Endothelial cell of umbilical vein (primary cell): ENCODE measurements around the gene OR1I1. TPM values are rescaled to one million over a fixed set of nuclear protein-coding genes. Genes with fewer than 3 reads are reported as not detected.

Source experiments
- BruUV-seq: library from RNA; stranded (reverse); fragments of 400-500 nt; replicated peaks from 2 replicates; lab custom pipeline; 2021; lab: Mats Ljungman, UMichigan
- CTCF ChIA-PET: fragments of 300-600, 350-600 bp; sonication (Branson Sonifier 250); formaldehyde crosslinking; loops from one replicate; lab custom pipeline; 2021; ENCODE audit warnings: antibody characterized with exemption, inconsistent platforms; lab: Charles Lee
- POLR2A ChIA-PET: fragments of 300-600, 350-600 bp; sonication (Branson Sonifier 250); formaldehyde crosslinking; loops from one replicate; lab custom pipeline; 2021; ENCODE audit warnings: antibody characterized with exemption, inconsistent platforms; lab: Charles Lee
- DNase-seq: peaks from one replicate; pipeline ENCODE4 v3.0.0-alpha.2; 2011; ENCODE audit warnings: low read depth, low spot score
- FAIRE-seq: peaks from 2 replicates; lab custom pipeline; 2011; peaks lifted over from hg19 to GRCh38; lab: Jason Lieb, UNC
- H2AFZ ChIP-seq: 2 replicates; pipeline ENCODE4 v1.6.0; 2012; ENCODE audit warnings: low read depth, low read length, control low read depth, inconsistent platforms
- H3K27ac ChIP-seq: 2 replicates; pipeline ENCODE4 v1.5.1; 2011; ENCODE audit warnings: low read depth, mild to moderate bottlenecking, control low read depth, low read length, moderate library complexity; ENCODE audit not compliant: insufficient read depth
- H3K27me3 ChIP-seq, 2 experiments: 2 replicates each; pipeline versions ENCODE4 v1.6.0 to v1.6.1; 2011; ENCODE audit warnings: low read length in 2 of 2, mixed read lengths in 1 of 2; ENCODE audit not compliant: control insufficient read depth in 2 of 2, insufficient read depth in 2 of 2
- H3K36me3 ChIP-seq, 2 experiments: 2 replicates in 1 of 2; 3 replicates in 1 of 2; pipeline ENCODE4 v1.5.1; 2011; ENCODE audit warnings: low read length in 2 of 2, mild to moderate bottlenecking in 1 of 2, moderate library complexity in 1 of 2; ENCODE audit not compliant: control insufficient read depth in 2 of 2, insufficient read depth in 2 of 2; ENCODE audit errors: extremely low read depth in 1 of 2
- H3K4me1 ChIP-seq: 3 replicates; pipeline ENCODE4 v1.5.1; 2011; ENCODE audit warnings: mild to moderate bottlenecking, low read length; ENCODE audit not compliant: control insufficient read depth, insufficient read depth; ENCODE audit errors: extremely low read depth
- H3K4me2 ChIP-seq: 2 replicates; pipeline ENCODE4 v1.6.1; 2011; ENCODE audit warnings: low read length, control low read depth, mixed read lengths; ENCODE audit not compliant: insufficient read depth
- H3K4me3 ChIP-seq, 3 experiments: fragments of 200-600 bp in 1 of 3; sonication (generic), shearing (Covaris generic) in 1 of 3; replicated peaks in 1 of 3; 2 replicates each; pipeline ENCODE4 v1.5.1; 2011 to 2016; ENCODE audit warnings: control low read depth in 3 of 3, low read length in 3 of 3, mild to moderate bottlenecking in 2 of 3, inconsistent platforms in 1 of 3, low read depth in 1 of 3, moderate library complexity in 1 of 3; ENCODE audit not compliant: insufficient read depth in 1 of 3
- H3K79me2 ChIP-seq: 2 replicates; pipeline ENCODE4 v1.6.0; 2012; ENCODE audit warnings: low read length, inconsistent platforms; ENCODE audit not compliant: control insufficient read depth, insufficient read depth
- H3K9ac ChIP-seq: replicated peaks from 2 replicates; pipeline ENCODE3; 2011; ENCODE audit warnings: low read length, control low read depth; ENCODE audit not compliant: insufficient read depth; ENCODE audit errors: extremely low read depth
- H3K9me1 ChIP-seq: replicated peaks from 3 replicates; pipeline ENCODE4 v1.6.0; 2011; ENCODE audit warnings: mild to moderate bottlenecking, low read length; ENCODE audit not compliant: control insufficient read depth, insufficient read depth; ENCODE audit errors: extremely low read depth
- H3K9me3 ChIP-seq: replicated peaks from 2 replicates; pipeline ENCODE4 v1.5.1; 2012; ENCODE audit warnings: low read length, inconsistent platforms; ENCODE audit not compliant: control insufficient read depth, insufficient read depth
- H4K20me1 ChIP-seq: replicated peaks from 2 replicates; pipeline ENCODE3; 2011; ENCODE audit warnings: mild to moderate bottlenecking, low read length; ENCODE audit not compliant: control insufficient read depth, insufficient read depth; ENCODE audit errors: extremely low read depth
- EZH2 ChIP-seq: IDR thresholded peaks from 2 replicates; pipeline ENCODE4 v1.6.1; 2012; ENCODE audit warnings: borderline replicate concordance, low read depth, mild to moderate bottlenecking, moderate library complexity, low read length, inconsistent platforms; ENCODE audit not compliant: severe bottlenecking
- FOS ChIP-seq: IDR thresholded peaks from 2 replicates; pipeline ENCODE4 v1.6.1; 2011; ENCODE audit warnings: mild to moderate bottlenecking, low read length, moderate library complexity, borderline replicate concordance; ENCODE audit not compliant: insufficient read depth
- JUN ChIP-seq: IDR thresholded peaks from 2 replicates; pipeline ENCODE4 v1.6.1; 2011; ENCODE audit warnings: borderline replicate concordance, low read depth; ENCODE audit not compliant: insufficient read length, insufficient read depth
- POLR2A ChIP-seq: IDR thresholded peaks from 2 replicates; pipeline ENCODE4 v1.6.1; 2012; ENCODE audit warnings: low read depth, mild to moderate bottlenecking, control low read depth, low read length
- POLR2AphosphoS5 ChIP-seq: IDR thresholded peaks from 2 replicates; pipeline ENCODE4 v1.6.1; 2012; ENCODE audit warnings: low read depth, mild to moderate bottlenecking, control low read depth, low read length, moderate library complexity; ENCODE audit not compliant: insufficient read depth
- dilution Hi-C: fragments of 300-500 bp; cut with MboI; formaldehyde crosslinking; loops from one replicate; pipeline ENCODE4 v1.15.0; 2019; ENCODE audit warnings: low sequenced_read_pairs; ENCODE audit not compliant: extremely low pct_ligation_motif_present
- intact Hi-C: fragments of 100-400 bp; cut with micrococcal nuclease; formaldehyde crosslinking; loops from one replicate; pipeline ENCODE4 v1.10.0; 2022
- polyA plus RNA-seq, 4 experiments: library from polyadenylated mRNA; depleted of rRNA in 3 of 4; stranded (reverse) in 3 of 4; unstranded in 1 of 4; fragments of >200 nt; gene quantifications; 2 replicates each; pipeline versions ENCODE4 v1.2.1 to v1.2.3, GENCODE V29; 2011 to 2012; ENCODE audit warnings: missing spikeins in 1 of 4
- total RNA-seq: library from RNA; stranded (reverse); gene quantifications from 2 replicates; pipeline ENCODE4 v1.2.3, GENCODE V29; 2021
- TF ChIP-seq, protein P1 (sequence below), 2 donors: IDR thresholded peaks; 1 replicate in 1 of 2; 2 replicates in 1 of 2; pipeline ENCODE4 v1.5.1; 2011; ENCODE audit warnings: low read length in 2 of 2, mild to moderate bottlenecking in 2 of 2, moderate library complexity in 2 of 2, control low read depth in 1 of 2, inconsistent platforms in 1 of 2, low read depth in 1 of 2; ENCODE audit not compliant: insufficient read depth in 1 of 2; ENCODE audit errors: extremely low read depth in 1 of 2
- TF ChIP-seq, protein P2 (sequence below): IDR thresholded peaks from 2 replicates; pipeline ENCODE4 v1.6.1; 2011; ENCODE audit not compliant: insufficient read depth, insufficient read length

OR1I1 gene
- total and polyA plus RNA-seq, 2 donors (not counting 3 experiments of a cell fraction or from before 2014, with no cell fraction given): not detected

DNA sequence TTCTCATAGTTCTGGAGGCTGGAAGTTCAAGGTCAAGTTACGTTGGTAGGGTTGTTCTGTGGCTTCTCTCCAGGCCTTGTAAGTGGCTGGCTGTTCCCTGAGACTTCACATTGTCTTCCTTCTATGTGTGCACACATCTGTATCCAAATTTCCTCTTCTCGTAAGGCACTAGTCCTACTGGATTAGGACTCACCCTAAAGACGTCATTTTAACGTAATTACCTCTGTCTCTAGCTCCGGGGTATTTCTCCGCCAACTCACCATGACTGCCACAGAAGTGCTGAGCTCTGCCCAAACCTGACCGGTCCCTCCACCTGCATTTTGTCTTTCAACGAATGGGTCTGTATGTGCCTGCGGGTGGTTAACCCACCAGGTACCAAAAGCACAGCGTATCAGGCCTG lies 16.4 kb downstream of the OR1I1 start:
- BruUV-seq: no TSS peak
- no peaks in the 10 kb centered on the region for H3K9me3 ChIP-seq
- H3K4me2 ChIP-seq: no peak overlapping the region
- ChIA-PET CTCF (no interaction called here), POLR2A (no interaction called here)
- peaks cover 3% of the 10 kb centered on the region for H3K4me1 ChIP-seq
- H3K36me3 ChIP-seq: no peaks in the 10 kb centered on the region
- FAIRE-seq (no peak), DNase-seq (no peak)
- no peaks in the 10 kb centered on the region for H3K27me3 ChIP-seq
- H3K27ac ChIP-seq: no peak overlapping the region
- no peaks in the 10 kb centered on the region for H3K9me1 ChIP-seq
- H3K9ac ChIP-seq: no peak overlapping the region
- TF ChIP-seq EZH2: no peak
- TF ChIP-seq, protein P1, sequence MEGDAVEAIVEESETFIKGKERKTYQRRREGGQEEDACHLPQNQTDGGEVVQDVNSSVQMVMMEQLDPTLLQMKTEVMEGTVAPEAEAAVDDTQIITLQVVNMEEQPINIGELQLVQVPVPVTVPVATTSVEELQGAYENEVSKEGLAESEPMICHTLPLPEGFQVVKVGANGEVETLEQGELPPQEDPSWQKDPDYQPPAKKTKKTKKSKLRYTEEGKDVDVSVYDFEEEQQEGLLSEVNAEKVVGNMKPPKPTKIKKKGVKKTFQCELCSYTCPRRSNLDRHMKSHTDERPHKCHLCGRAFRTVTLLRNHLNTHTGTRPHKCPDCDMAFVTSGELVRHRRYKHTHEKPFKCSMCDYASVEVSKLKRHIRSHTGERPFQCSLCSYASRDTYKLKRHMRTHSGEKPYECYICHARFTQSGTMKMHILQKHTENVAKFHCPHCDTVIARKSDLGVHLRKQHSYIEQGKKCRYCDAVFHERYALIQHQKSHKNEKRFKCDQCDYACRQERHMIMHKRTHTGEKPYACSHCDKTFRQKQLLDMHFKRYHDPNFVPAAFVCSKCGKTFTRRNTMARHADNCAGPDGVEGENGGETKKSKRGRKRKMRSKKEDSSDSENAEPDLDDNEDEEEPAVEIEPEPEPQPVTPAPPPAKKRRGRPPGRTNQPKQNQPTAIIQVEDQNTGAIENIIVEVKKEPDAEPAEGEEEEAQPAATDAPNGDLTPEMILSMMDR (IDR thresholded peaks at IDR 0.05; ENCODE audit: extremely low read depth in 1 of 2, insufficient read depth in 1 of 2, low read depth in 1 of 2, low read length in 2 of 2): no peak
- no peak for TF ChIP-seq POLR2A
- TF ChIP-seq POLR2AphosphoS5: no peak
- TF ChIP-seq JUN: no peak
- TF ChIP-seq, protein P2, sequence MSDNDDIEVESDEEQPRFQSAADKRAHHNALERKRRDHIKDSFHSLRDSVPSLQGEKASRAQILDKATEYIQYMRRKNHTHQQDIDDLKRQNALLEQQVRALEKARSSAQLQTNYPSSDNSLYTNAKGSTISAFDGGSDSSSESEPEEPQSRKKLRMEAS: no peak
- TF ChIP-seq FOS: no peak
- no peak overlapping the region for H2AFZ ChIP-seq
- H4K20me1 ChIP-seq: no peaks in the 10 kb centered on the region
- no peak overlapping the region for H3K4me3 ChIP-seq
- intact Hi-C loops (no loop called here), dilution Hi-C loops (no loop called here)
- no peaks in the 10 kb centered on the region for H3K79me2 ChIP-seq
